Colon (tissue), 2 donors: ENCODE measurements around the gene ABHD16A.
"Not testable (repeated sequence)": the region's sequence is repeated elsewhere in the genome, so short reads cannot be mapped to it uniquely, and the experiment has no call there.

ENCODE experiments used
- FAIRE-seq: peaks from 2 replicates; lab custom pipeline; 2012; peaks lifted over from hg19 to GRCh38; lab: Jason Lieb, UNC
- donor health status: control.
- donor health status: control.

The ABHD16A gene

GRCh38 chr6:31713991-31714684 lies 11.0 kb upstream of the ABHD16A start:
- no peak for FAIRE-seq

GRCh38 chr6:31713465-31713864 lies 10.3 kb upstream of the ABHD16A start:
- no peak for FAIRE-seq

- no peak for FAIRE-seq
Measured at GRCh38 chr6:31712296-31712695, 9.2 kb upstream of the ABHD16A start.

GRCh38 chr6:31711233-31711632 lies 8.1 kb upstream of the ABHD16A start:
- no peak for FAIRE-seq

GRCh38 chr6:31710523-31711219 lies 7.5 kb upstream of the ABHD16A start:
- no peak for FAIRE-seq

- FAIRE-seq: not testable (repeated sequence)
Measured at GRCh38 chr6:31709157-31709556, 6.0 kb upstream of the ABHD16A start.

GRCh38 chr6:31708224-31708623 lies 5.1 kb upstream of the ABHD16A start:
- no peak for FAIRE-seq

- no peak for FAIRE-seq
Measured at GRCh38 chr6:31707701-31708100, 4.6 kb upstream of the ABHD16A start.

- FAIRE-seq: no peak
Measured at GRCh38 chr6:31706599-31706998, 3.5 kb upstream of the ABHD16A start, which contains the start of gene LY6G6F. LY6G6F (plus strand) TSS chr6:31706866; CDS start chr6:31706907, 41 bp downstream.

- no peak for FAIRE-seq
Measured at GRCh38 chr6:31705931-31706330, 2.8 kb upstream of the ABHD16A start.

GRCh38 chr6:31702405-31702818 lies 712 bp downstream of the ABHD16A start:
- FAIRE-seq: no peak

GRCh38 chr6:31701666-31702404 lies 1.3 kb downstream of the ABHD16A start:
- no peak for FAIRE-seq

- no peak for FAIRE-seq
Measured at GRCh38 chr6:31700740-31701401, 2.3 kb downstream of the ABHD16A start.

GRCh38 chr6:31697555-31697954 lies 5.6 kb downstream of the ABHD16A start:
- FAIRE-seq: no peak

- FAIRE-seq: no peak
Measured at GRCh38 chr6:31693535-31693934, 9.6 kb downstream of the ABHD16A start.

- FAIRE-seq: no peak
Measured at GRCh38 chr6:31692886-31693285, 10.2 kb downstream of the ABHD16A start.

- FAIRE-seq: no peak
Measured at GRCh38 chr6:31692353-31692752, 10.8 kb downstream of the ABHD16A start.

- no peak for FAIRE-seq
Measured at GRCh38 chr6:31691564-31692108, 11.5 kb downstream of the ABHD16A start.

- no peak for FAIRE-seq
Measured at GRCh38 chr6:31691078-31691463, 12.1 kb downstream of the ABHD16A start.

- no peak for FAIRE-seq
Measured at GRCh38 chr6:31690231-31691077, 12.7 kb downstream of the ABHD16A start.
